Caco-2 (cell line): ENCODE results near the gene NLRC4. TPM values are rescaled to one million over a fixed set of nuclear protein-coding genes. Genes with fewer than 3 reads are reported as not detected.
A peak's percentile ranks its signal among the peaks of the same experiment; 100 is the strongest.
"Not testable (repeated sequence)": the region's sequence is repeated elsewhere in the genome, so short reads cannot be mapped to it uniquely, and the experiment has no call there.

Source experiments
- BruUV-seq: library from RNA; stranded (reverse); fragments of 400-500 nt; replicated peaks from 2 replicates; lab custom pipeline; 2021; lab: Mats Ljungman, UMichigan
- CTCF ChIA-PET: fragments of 300-600 bp; sonication (Branson Sonifier 250); formaldehyde crosslinking; loops from one replicate; lab custom pipeline; 2022; ENCODE audit warnings: antibody characterized with exemption; lab: Charles Lee
- POLR2A ChIA-PET: fragments of 300-600 bp; sonication (Branson Sonifier 250); formaldehyde crosslinking; loops from one replicate; lab custom pipeline; 2022; ENCODE audit warnings: antibody characterized with exemption; lab: Charles Lee
- DNase-seq, 2 experiments: peaks; one replicate each; pipeline versions ENCODE4 v3.0.0 to v3.0.0-alpha.2; 2020 to 2022
- H3K27me3 ChIP-seq: replicated peaks from 2 replicates; pipeline ENCODE4 v1.6.0; 2011; ENCODE audit warnings: low read length; ENCODE audit not compliant: control insufficient read depth, insufficient read depth
- H3K36me3 ChIP-seq: 2 replicates; pipeline ENCODE4 v1.5.1; 2011; ENCODE audit warnings: low read length; ENCODE audit not compliant: control insufficient read depth, insufficient read depth
- H3K4me1 ChIP-seq: fragments of 250-450 bp; sonication (Bioruptor Pico); 2 replicates; pipeline ENCODE4 v1.5.1; 2020; ENCODE audit warnings: mild to moderate bottlenecking
- H3K4me3 ChIP-seq: 2 replicates; pipeline ENCODE4 v1.5.1; 2011; ENCODE audit warnings: low read depth, mild to moderate bottlenecking, control low read depth, low read length
- H3K9me3 ChIP-seq: fragments of 250-450 bp; sonication (Bioruptor Pico); 2 replicates; pipeline ENCODE4 v1.5.1; 2020; ENCODE audit warnings: mild to moderate bottlenecking, moderate library complexity
- H3K27ac Mint-ChIP-seq: one replicate; pipeline ENCODE4 v1.8.0; 2022; ENCODE audit warnings: mixed read lengths; ENCODE audit not compliant: unreplicated experiment
- H3K27me3 Mint-ChIP-seq: one replicate; pipeline ENCODE4 v1.8.0; 2022; ENCODE audit warnings: mixed read lengths; ENCODE audit not compliant: insufficient read depth, unreplicated experiment
- H3K36me3 Mint-ChIP-seq: one replicate; pipeline ENCODE4 v1.8.0; 2022; ENCODE audit warnings: mild to moderate bottlenecking, mixed read lengths; ENCODE audit not compliant: insufficient read depth, unreplicated experiment
- H3K4me1 Mint-ChIP-seq: one replicate; pipeline ENCODE4 v1.8.0; 2022; ENCODE audit warnings: low read depth, mixed read lengths; ENCODE audit not compliant: unreplicated experiment
- H3K4me3 Mint-ChIP-seq: one replicate; pipeline ENCODE4 v1.8.0; 2022; ENCODE audit warnings: mild to moderate bottlenecking, moderate library complexity, mixed read lengths; ENCODE audit not compliant: unreplicated experiment
- H3K9me3 Mint-ChIP-seq: one replicate; pipeline ENCODE4 v1.8.0; 2022; ENCODE audit warnings: mixed read lengths; ENCODE audit not compliant: unreplicated experiment
- intact Hi-C: fragments of 100-400 bp; cut with micrococcal nuclease; formaldehyde crosslinking; loops from one replicate; pipeline ENCODE4 v1.10.0; 2022; ENCODE audit not compliant: unreplicated experiment
- total RNA-seq: library from RNA; stranded (reverse); gene quantifications from 2 replicates; pipeline ENCODE4 v1.2.3, GENCODE V29; 2022
- TF ChIP-seq, protein P1 (sequence below), 2 experiments: fragments of 200-600 bp in 1 of 2; IDR thresholded peaks; 1 replicate in 1 of 2; 2 replicates in 1 of 2; pipeline versions ENCODE4 v1.5.1 to v1.8.0; 2011 to 2022; ENCODE audit warnings: antibody characterized with exemption in 1 of 2, control low read depth in 1 of 2, inconsistent platforms in 1 of 2, low read depth in 1 of 2, low read length in 1 of 2, mild to moderate bottlenecking in 1 of 2, moderate library complexity in 1 of 2; ENCODE audit not compliant: insufficient read depth in 1 of 2, severe bottlenecking in 1 of 2, unreplicated experiment in 1 of 2

NLRC4 gene
- total RNA-seq, 1 experiment from 2014 or later: not detected

DNA sequence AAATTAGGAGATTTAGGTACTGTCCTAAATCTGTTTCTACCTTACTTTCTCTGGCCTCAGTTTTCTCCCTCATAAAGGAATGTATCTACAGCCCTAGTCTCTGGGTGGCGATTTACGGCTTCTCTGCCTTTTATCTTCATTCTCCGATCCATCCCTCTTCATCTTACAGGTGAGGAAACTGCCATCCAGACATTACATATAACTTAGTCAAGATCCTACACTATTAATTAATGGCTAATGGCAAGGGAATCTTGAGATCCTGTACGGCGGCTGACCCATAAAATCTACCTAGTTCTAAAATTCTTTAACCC is 12.6 kb upstream of the NLRC4 start:
- Mint-ChIP-seq H3K36me3 (peaks cover 27% of the 10 kb centered on the region), H3K4me3 (peak overlapping the region; percentile 83), H3K9me3 (no peaks in the 10 kb centered on the region), H3K27me3 (no peaks in the 10 kb centered on the region), H3K4me1 (no peaks in the 10 kb centered on the region), H3K27ac (peak overlapping the region; percentile 92)
- Histone ChIP-seq H3K36me3 (no peaks in the 10 kb centered on the region), H3K27me3 (no peaks in the 10 kb centered on the region), H3K9me3 (no peaks in the 10 kb centered on the region), H3K4me1 (peaks cover 6% of the 10 kb centered on the region; the same call in 1 of the 2 replicates), H3K4me3 (peak overlapping the region; percentile 77)
- intact Hi-C loops: loop anchor here (1.0 to 2.0 kb wide), 2 partner anchors 52 to 79 kb away; partner anchors contain the start of gene BIRC6
- CTCF ChIA-PET: no interaction called here
- BruUV-seq: TSS peak; percentile 91
- POLR2A ChIA-PET: no interaction called here
- no peak for DNase-seq
- TF ChIP-seq, protein P1, sequence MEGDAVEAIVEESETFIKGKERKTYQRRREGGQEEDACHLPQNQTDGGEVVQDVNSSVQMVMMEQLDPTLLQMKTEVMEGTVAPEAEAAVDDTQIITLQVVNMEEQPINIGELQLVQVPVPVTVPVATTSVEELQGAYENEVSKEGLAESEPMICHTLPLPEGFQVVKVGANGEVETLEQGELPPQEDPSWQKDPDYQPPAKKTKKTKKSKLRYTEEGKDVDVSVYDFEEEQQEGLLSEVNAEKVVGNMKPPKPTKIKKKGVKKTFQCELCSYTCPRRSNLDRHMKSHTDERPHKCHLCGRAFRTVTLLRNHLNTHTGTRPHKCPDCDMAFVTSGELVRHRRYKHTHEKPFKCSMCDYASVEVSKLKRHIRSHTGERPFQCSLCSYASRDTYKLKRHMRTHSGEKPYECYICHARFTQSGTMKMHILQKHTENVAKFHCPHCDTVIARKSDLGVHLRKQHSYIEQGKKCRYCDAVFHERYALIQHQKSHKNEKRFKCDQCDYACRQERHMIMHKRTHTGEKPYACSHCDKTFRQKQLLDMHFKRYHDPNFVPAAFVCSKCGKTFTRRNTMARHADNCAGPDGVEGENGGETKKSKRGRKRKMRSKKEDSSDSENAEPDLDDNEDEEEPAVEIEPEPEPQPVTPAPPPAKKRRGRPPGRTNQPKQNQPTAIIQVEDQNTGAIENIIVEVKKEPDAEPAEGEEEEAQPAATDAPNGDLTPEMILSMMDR (IDR thresholded peaks at IDR 0.05; ENCODE audit: insufficient read depth in 1 of 2, low read depth in 1 of 2, low read length in 1 of 2, severe bottlenecking in 1 of 2, unreplicated experiment in 1 of 2): no peak

DNA sequence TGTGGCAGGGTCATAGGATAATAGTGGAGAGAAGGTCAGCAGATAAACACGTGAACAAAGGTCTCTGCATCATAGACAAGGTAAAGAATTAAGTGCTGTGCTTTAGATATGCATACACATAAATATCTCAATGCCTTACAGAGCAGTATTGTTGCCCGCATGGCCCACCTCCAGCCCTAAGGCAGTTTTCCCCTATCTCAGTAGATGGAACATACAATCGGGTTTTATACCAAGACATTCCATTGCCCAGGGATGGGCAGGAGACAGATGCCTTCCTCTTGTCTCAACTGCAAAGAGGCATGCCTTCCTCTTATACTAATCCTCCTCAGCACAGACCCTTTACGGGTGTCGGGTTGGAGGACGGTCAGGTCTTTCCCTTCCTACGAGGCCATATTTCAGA is 11.1 kb upstream of the NLRC4 start:
- H3K4me1 ChIP-seq, H3K27me3 Mint-ChIP-seq, DNase-seq, H3K4me3 ChIP-seq, H3K36me3 ChIP-seq, H3K9me3 Mint-ChIP-seq, H3K27me3 ChIP-seq, BruUV-seq, H3K9me3 ChIP-seq, CTCF ChIA-PET, H3K27ac Mint-ChIP-seq, POLR2A ChIA-PET, H3K4me3 Mint-ChIP-seq, H3K4me1 Mint-ChIP-seq: not testable (repeated sequence)
- H3K36me3 Mint-ChIP-seq: peaks cover 21% of the 10 kb centered on the region
- intact Hi-C loops: loop anchor here (2.0 kb wide), 1 partner anchor 81 kb away; the partner anchor contains the start of gene BIRC6

DNA sequence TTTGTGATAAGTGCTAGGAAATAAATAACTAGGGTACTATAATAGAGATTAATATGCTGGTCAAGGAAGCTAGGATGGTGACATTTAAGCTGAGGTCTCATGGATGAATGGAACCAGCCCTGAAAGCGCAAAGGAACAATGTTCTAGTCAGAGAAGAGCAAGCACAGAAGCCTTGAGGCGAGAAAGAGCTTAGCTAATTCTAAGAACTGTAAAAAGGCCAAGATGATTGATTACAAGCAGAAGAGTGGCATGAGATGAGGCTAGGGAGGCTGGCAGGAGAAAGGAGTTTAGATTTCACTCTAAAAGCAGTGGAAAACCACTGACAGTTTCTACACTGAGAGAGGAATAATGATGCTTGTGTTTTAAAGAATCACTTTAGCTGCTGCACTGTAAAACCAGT is 9.6 kb upstream of the NLRC4 start:
- ChIA-PET POLR2A (interaction anchor here (0.6 kb wide), 1 partner anchor 147 kb away, joined by 3 read pairs; no protein-coding TSS in a partner anchor), CTCF (no interaction called here)
- H3K9me3 Mint-ChIP-seq: no peaks in the 10 kb centered on the region
- Histone ChIP-seq H3K4me3 (no peak overlapping the region), H3K9me3 (no peaks in the 10 kb centered on the region), H3K27me3 (no peaks in the 10 kb centered on the region; the same call in 1 of the 2 replicates), H3K4me1 (peaks cover 6% of the 10 kb centered on the region; the same call in 1 of the 2 replicates), H3K36me3 (no peaks in the 10 kb centered on the region)
- DNase-seq: no peak
- no peak overlapping the region for H3K4me3 Mint-ChIP-seq
- TF ChIP-seq, protein P1 (IDR thresholded peaks at IDR 0.05; ENCODE audit: insufficient read depth in 1 of 2, low read depth in 1 of 2, low read length in 1 of 2, severe bottlenecking in 1 of 2, unreplicated experiment in 1 of 2): no peak
- BruUV-seq: no TSS peak
- intact Hi-C loops: no loop called here
- peaks cover 18% of the 10 kb centered on the region for H3K36me3 Mint-ChIP-seq
- no peaks in the 10 kb centered on the region for H3K27me3 Mint-ChIP-seq
- no peak overlapping the region for H3K27ac Mint-ChIP-seq
- no peaks in the 10 kb centered on the region for H3K4me1 Mint-ChIP-seq
